Stimulated activated CD4-positive, alpha-beta T cell treated with anti-CD3 and anti-CD28 coated beads, Interleukin-2, amount 100 ng/mL, for 24 hours (primary cell): ENCODE data around the gene CCNA2.

Source experiments
- DNase-seq, 2 donors: peaks; one replicate each; pipeline ENCODE4 v3.0.0-alpha.2; 2020

The CCNA2 gene

GRCh38 chr4:121823505-121824170, at the start of gene CCNA2:
Gene CCNA2 (minus strand): TSS chr4:121823883. CDS start chr4:121823628, 255 bp downstream.
- DNase-seq = peak; percentile 96 to 97

GRCh38 chr4:121869841-121870822, 46.4 kb upstream of the CCNA2 start, which contains the start of gene BBS7:
Gene BBS7 (minus strand): TSS chr4:121870474. CDS start chr4:121870313, 161 bp downstream.
- peak; percentile 98 to 99 for DNase-seq

DNA sequence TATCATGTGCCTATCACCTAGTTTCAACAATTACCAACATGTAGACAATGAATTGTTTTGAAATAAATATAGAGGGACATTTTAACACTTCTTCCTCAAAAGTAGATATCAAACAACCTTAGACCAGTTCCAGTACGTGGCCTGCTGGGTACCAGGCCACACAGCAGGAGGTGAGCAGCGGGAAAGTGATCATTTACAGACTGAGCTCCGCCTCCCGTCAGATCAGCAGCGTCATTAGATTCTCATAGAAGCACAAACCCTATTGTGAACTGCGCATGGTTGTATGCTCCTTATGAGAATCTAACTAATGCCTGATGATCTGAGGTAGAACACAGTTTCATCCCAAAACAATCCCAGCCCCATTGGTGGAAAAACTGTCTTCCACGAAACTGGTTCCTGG, 40.1 kb upstream of the CCNA2 start:
- DNase-seq = no peak

GRCh38 chr4:121861426-121861825, 37.7 kb upstream of the CCNA2 start:
- DNase-seq = no peak

GRCh38 chr4:121860121-121860520, 36.4 kb upstream of the CCNA2 start:
- no peak for DNase-seq

- no peak for DNase-seq
Observed at GRCh38 chr4:121851354-121851753, 27.7 kb upstream of the CCNA2 start.

- DNase-seq = no peak
Observed at GRCh38 chr4:121846662-121847061, 23.0 kb upstream of the CCNA2 start.

DNA sequence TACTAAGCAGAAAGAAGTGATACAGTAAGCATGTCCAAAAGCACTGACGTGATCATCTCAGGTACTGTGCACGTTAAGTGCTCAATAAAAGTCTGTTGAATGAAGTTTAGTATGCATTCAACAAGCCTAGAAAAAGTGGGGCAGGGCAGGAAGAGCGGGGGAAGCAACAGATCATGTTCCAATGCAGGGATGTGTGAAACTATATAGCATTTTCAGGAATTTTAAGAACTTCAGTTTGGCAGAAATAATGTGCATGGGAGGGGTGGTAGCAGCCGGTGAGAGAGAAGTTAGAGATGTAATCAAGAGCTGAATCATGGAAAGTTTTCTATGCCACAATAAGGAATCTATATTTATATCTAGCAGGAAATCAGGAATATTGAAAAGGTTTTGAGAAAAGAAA, 19.2 kb upstream of the CCNA2 start:
- DNase-seq = no peak

DNA sequence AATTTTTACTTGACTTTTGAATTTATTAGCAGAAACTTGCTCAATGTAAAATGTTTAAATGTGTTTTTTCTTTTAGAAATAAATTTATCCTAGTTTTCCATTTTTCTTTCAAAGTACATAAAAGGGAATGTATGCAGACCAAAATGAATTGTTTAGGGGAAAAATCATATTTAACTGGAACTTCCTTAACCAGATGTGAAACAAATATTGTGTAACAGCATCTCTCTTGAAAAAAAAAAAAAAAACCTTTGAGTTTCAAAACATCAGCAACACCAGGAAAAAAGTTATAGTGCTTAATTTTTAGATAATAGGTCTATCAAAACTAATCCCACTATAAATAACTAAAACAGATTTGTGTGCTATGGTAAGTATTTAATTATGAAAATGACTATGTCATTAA, 14.5 kb upstream of the CCNA2 start:
- DNase-seq = no peak

DNA sequence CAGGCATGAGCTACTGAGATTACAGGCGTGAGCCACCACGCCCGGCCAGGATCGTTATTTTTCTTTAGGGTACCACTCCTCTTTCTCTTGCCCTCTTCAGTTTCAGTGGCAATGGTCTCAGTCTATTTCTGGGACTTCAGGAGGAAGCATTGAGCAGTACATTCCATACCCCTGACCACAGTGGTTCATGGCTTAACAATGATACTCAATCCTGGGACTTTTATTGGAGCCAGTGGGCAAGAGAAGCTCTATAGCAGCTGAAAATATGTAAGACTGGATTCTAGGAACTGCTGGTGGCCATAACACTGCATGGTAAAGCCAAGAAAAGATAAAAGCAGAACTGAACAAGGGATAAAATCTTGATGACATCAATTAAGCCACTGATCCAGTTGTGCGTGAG, 5.8 kb upstream of the CCNA2 start:
- no peak for DNase-seq

- DNase-seq = no peak
Observed at GRCh38 chr4:121827853-121828252, 4.2 kb upstream of the CCNA2 start.

GRCh38 chr4:121824950-121825349, 1.3 kb upstream of the CCNA2 start:
- DNase-seq = no peak

- DNase-seq = no peak
Observed at GRCh38 chr4:121824171-121824527, 466 bp upstream of the CCNA2 start.

DNA sequence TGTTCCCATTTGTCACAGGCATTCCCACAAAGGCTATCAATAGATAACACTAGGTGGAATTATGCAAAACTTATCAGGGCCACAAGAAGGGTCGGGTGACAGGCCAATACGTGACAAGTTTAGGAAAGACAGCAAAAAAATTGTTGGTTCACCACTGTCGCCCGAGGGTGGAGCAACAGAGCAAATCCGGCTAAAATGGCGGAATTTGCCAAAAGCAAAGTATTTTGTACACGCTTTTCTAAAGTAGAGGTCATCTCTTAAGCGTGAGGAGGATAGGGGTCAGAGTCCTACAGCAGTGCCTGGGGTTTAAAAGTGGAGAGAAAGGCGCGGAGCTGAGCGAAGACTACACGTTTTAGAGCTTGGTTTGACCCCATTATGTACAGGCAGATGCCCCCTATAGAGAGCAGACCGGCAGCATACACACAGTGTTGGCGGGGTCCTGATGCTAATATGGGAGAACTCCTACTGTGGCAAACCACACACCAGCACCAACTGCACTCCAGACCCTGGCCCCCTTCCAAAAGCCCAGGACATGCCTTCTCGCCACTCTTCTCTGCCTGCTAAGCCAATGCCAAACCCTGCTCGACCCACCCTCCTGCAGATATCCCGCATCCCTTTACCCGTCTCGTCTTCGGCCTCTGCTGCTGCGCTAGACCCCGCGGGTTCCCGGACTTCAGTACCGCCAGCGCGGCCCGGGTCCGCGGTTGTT, 733 bp downstream of the CCNA2 start:
- DNase-seq = peak; percentile 30 to 43

DNA sequence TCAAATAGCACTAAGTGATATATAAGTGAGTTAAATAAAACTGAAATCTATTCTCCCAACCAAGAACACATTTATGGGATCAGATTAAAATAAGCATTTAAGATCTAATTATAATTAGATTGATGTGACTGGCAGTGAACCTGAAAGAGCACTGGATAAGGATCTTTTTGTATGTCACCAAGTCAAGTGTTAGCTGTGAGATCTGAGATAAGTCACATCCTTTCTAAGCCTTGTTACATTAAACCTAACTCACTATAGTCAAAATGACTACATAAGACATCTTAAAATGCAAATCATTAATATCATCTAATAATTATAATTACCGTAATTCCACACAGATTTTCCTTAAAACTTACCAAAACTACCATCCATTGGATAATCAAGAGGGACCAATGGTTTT, 1.6 kb downstream of the CCNA2 start:
- no peak for DNase-seq

- DNase-seq = no peak
Observed at GRCh38 chr4:121819216-121819965, 4.3 kb downstream of the CCNA2 start.

GRCh38 chr4:121818215-121818614, 5.5 kb downstream of the CCNA2 start:
- DNase-seq = no peak

- DNase-seq = no peak
Observed at GRCh38 chr4:121817701-121818100, 6.0 kb downstream of the CCNA2 start.

GRCh38 chr4:121817006-121817405, 6.7 kb downstream of the CCNA2 start:
- no peak for DNase-seq

- DNase-seq = no peak
Observed at GRCh38 chr4:121814756-121815155, 8.9 kb downstream of the CCNA2 start.

DNA sequence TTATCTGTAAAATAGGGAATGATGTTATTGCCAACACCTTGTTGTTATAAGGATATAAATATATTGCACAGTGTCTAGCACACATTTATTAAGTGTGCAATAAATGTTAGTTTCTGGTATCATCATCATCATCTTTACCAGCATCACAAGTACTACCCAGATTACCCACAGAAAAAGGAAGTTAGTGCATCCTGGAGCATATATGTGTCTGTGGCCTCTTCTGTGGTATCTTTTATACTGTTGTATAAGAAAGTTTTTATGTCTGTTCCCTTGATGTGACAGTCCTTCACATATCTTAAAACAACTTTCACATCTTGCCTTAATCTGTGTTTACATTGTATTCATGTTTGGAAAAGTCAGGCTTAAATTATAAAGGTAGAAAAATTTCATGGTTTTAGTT, 12.6 kb downstream of the CCNA2 start:
- no peak for DNase-seq

- DNase-seq = no peak
Observed at GRCh38 chr4:121806411-121806810, 17.3 kb downstream of the CCNA2 start.

DNA sequence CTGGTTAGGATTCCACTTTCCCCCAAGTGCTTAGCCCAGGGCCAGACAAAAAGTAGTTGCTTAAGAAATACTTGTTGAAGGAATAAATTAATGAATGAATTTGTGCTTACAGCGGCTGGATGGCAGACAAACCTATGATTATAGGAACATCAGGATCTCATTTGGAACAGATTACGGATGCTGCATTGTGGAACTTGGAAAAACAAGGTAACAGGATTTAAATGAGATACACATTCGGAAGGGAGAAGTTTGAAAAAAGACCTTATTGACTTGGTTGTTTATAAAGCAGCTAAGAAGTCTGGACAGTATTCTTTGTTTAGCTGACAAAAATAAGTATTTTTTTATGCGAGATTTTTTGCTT, 22.0 kb downstream of the CCNA2 start:
- DNase-seq = no peak
